Astrocyte of the hippocampus (primary cell): ENCODE measurements around the gene REL.
"Not testable (repeated sequence)": the region's sequence is repeated elsewhere in the genome, so short reads cannot be mapped to it uniquely, and the experiment has no call there.

Experiments
- DNase-seq: peaks from one replicate; pipeline ENCODE4 v3.0.0; 2011; ENCODE audit warnings: low read depth, low spot score

Gene REL

DNA sequence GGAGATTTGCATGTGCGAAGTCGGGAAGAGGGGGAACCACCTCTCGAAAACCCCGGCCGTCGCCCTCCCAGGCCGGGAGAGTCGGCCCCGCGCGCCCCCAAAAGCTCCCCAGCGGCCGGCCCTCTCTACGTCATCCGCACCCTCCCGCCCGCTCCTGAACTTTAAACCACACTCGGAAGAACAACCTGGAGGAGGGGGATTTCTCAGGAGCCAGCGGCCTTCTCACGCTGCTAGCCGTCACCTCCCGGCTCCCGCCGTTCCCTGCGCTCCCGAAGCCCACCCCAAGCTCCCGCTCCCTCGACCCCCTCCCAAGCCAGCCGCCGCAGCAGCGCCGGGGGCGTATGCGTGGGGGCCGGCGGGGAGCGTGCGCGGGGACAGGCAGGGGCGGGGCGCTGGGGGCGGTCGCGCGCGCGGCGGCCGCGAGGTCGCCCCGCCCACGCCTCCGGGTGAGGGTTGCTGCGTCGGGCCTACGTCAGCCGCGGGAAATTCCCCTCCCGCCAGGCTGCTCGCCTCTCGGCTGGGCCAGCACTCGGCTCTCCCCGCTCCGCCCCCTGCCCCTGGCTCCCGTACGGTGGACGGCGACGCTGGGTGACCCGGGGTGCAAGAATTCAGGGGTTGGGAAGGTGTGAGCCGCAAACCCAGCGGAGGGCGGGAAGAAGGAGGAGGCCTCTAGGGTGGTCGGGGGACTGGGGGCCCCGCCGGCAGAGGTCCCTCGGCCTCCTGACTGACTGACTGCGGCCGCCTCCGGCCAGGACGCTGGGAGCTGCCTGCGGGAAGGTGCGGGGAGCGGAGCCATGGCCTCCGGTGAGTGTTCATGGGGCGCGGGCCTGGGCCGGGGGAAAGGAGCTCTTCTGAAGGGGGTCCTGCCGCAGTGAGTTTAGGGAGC is at the start of gene REL:
Gene REL, plus strand, starts transcription at position 528 of the 886 bp plus-strand sequence. Its CDS starts 267 bp downstream, at position 795.
- DNase-seq = peak; percentile 98

DNA sequence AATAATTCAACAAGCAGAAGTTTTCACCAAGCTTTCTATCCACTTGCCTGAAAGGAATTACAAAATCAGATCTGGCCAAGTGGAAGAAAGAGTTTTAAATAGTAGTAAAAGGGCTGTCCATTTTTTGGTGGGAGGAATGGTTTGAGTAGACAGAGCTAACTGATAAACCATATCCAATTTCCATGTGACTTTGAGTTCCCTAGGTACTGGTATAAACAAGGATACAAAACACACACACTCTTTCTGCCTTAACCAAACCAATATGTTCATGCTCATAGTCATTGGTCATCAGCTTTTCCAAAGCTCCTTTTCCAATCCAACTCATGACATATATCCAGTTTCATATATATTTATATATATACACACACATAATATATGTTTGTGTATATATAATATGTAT is 49.5 kb upstream of the REL start:
- no peak for DNase-seq

DNA sequence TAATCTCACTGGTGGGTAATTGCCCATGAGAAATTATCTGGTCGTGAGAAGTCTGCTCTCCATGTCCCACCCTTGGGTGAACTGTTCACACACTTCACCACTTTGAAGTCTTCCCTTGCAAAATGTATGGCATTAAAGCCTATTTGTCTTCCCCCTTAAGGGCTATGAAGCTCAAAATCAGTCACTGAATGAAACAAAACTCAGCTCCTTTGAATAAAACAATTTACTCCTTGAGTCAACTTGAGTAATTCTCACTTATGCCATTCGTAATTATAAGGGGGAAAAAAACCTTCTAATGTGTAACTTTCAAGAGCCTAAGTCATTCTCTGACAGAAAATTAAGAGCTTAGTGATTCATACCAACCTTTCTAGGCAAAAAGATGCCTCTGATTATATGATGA is 48.8 kb upstream of the REL start:
- DNase-seq = no peak

DNA sequence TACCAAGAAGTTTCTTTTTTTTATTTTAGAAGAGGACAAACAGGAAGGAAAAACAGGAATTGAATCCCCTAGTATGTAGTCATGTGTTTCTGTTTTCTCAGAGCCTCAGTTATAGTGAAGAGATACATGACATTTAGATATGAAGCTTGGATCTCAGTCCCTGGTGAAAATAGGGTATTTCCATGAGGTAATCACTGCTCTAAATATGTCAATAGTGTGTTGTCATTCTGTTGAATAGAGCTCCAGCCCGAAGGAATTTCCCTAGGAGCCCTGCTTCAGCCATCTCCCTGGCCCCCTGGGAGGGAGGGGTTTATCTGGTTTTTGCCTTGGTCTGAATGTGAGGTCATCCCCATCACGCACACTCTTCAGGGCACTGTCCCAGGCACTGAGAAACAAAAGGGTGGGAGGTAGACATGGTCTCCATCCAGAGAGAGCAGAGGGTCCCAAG is 47.1 kb upstream of the REL start:
- DNase-seq = no peak

DNA sequence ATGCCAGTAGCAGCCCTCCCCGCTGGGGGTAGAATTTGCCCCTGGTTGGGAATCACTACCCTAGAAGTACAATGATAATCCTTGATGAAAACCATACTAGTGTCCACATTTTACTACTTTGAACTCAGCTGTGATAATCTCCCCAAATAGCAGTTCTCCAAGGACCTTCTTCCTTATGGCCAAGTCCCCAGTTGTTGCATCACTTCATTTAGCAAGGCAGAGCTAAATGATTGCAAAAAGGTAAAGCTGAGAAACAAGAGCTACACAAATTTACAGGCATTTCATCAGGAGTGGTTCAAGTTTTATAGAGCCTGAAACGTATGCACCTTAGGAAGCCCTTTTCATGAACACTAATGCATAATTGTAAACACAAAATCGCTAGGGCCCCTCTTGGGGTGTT is 44.9 kb upstream of the REL start:
- DNase-seq = no peak

DNA sequence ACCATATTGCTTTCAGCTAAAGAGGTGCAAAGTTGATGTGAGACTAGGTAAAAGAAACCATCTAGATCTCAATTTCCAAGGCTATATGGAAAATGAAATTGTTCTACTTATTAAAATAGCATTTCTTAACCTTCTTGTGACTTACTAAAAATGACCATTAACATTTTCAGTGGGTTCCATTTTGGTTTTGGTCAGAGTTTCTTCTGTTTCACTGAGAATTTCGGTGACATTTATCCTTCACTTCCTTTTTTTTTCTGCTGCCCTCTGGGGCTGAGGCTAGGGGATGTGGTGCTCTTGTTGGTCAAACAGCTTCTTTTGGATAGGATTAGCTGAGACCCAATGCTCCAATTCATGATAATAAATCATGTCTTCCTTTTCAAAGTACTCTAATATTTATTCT is 44.3 kb upstream of the REL start:
- no peak for DNase-seq

DNA sequence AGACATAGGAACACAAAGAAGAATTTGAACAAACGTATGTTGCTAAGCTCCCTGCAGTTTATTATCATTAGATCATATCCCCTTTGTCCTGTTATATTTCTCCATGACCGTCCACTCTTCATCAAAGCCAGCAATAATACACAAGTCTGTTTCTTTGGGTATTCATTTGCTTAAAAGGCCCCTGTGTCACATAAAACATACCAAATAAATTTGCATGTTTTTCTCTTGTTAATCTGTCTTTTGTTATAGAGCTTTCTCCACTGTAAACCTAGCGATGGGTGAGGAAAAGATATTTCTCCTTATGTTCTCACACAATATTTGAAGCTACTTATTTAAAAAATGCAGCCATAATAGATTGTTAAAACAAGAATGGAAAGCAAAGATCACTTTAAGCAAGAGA is 42.9 kb upstream of the REL start:
- no peak for DNase-seq

DNA sequence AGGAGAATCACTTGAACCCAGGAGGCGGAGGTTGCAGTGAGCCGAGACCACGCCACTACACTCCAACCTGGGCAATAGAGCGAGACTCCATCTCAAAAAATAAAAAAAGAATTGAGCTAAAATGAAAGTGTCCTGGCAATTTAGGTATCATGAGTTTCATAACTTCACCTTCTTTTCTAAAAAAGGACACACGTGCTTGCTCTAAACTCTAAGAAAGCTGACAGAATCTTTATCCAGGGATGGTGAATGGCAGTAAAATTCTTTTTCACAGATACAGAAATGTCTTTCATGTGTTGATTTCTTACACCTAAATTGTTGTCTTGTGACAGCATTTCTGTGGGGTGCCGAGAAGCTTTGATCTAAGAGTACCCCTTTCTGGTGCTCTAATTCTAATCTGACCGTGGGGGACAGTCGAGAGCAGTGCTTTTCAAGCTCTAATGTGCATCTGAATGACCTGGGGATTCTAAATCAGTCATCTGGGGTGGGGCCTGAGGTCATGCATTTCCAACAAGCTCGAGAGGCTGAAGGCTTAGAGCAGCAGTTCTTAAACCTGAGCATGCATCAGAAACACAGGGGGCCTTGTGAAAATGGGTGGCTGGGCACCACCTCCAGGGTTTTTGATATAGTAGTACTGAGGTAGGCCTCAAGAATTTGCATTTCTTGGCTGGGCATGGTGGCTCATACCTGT is 42.1 kb upstream of the REL start:
- no peak for DNase-seq

DNA sequence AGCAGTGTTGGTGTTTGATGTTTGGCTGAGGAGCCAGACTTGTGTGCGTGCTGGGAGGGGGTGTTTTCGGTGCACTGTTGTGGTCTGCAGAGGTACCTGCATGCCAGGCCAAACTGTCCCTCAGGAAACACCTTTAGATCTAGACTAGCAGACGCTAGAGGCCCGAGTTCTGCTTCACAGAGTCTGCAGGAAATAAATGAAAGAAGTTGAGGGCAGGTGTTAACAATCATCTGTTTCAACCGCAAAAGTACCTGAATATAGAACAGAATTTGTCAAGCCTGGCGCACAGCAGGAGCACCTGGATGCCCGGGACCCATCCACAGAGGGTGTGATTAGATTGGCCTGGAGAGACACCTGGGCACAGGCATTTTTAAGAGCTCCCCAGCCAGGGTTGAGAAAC is 40.5 kb upstream of the REL start:
- no peak for DNase-seq

DNA sequence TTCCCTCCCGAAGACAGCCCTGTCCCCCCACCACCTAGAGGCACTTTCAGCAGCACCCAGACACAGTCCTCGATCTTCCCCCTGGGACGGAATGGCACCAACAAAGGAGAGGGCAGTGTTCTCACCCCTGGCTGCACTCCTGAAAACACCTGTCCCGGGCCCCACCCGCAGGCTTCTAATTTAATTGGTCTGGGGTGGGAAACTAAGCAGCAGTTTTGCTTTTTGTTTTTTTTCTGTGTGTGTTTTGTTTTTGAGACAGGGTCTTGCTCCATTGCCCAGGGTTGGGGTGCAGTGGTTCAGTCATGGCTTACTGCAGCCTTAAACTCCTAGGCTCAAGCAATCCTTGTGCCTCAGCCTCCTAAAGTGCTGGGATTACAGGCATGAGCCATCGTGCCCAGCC is 38.4 kb upstream of the REL start:
- no peak for DNase-seq

DNA sequence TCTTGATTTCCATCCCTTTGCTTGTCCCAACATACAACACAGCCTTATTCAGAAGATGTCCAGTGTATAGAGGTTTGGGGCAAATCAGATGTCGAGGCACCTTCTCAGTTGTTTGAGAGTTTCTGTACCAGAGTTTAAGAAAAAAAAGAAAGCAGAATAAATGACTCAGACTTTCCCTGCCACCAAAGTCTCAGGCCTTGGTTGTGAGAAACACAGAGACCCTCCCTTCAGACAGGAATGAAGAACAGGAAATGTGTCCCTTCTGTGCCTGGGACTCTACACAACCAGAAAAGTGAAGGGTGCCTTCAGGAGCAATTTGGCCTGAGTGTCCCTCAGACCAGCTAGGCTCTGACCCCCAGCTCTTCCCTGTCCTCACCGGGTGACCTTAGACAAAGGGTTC is 37.3 kb upstream of the REL start:
- no peak for DNase-seq

DNA sequence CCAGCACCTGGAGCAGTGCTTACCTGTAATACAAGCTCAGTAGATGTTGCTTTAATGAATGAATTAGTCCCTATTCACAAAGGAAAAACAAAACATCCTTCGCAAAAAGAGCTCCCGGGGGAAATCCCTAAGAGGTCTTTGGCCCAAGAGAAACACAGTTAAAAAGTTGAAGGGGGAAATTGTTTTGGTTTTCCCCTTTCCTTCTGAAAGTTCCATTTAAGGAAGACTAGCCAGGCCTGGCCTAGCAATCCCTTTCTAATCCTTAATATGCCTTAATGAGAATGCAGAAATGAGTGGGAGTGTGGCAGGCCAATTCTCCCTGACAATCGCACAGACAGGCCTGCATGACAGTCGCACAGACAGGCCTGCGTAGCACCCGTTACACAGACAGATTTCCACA is 33.5 kb upstream of the REL start:
- DNase-seq = no peak

DNA sequence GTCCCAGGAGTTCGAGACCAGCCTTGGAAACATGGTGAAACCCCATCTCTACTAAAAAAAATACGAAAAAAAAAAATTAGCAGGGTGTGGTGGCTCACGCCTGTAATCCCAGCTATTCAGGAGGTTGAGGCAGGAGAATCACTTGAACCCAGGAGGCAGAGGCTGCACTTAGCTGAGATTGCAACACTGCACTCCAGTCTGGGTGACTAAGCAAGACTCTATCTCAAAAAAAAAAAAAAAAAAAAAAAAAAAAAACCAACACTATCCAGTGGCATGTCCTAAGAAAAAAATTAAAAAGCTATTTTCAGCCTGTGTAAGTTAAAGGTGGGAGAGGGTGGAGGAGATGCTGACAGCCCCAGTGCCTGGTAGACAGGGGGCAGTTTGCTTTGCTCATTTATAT is 32.2 kb upstream of the REL start:
- no peak for DNase-seq

DNA sequence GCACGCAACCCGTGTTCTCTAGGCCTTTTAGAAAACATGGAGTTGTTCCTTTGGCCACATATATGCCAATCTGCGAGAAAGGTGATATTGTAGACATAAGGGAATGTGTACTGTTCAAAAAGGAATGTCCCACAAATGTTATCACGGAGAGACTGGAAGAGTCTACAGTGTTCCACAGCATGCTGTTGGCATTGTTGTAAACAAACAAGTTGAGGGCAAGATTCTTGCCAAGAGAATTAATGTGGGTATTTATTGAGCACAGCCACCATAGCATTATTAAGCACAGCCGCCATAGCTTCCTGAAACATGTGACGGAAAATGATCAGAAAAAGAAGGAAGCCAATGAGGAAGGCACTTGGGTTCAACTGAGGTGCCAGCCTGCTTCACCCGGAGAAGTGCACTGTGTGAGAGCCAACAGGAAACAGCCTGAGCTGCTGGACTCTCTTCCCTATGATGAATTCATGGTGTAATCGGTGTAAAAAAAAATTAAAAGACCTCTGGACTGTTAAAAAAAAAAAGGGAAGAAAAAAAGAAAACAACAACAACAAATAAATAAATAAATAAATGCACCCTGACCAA is 29.0 kb upstream of the REL start:
- DNase-seq = no peak

DNA sequence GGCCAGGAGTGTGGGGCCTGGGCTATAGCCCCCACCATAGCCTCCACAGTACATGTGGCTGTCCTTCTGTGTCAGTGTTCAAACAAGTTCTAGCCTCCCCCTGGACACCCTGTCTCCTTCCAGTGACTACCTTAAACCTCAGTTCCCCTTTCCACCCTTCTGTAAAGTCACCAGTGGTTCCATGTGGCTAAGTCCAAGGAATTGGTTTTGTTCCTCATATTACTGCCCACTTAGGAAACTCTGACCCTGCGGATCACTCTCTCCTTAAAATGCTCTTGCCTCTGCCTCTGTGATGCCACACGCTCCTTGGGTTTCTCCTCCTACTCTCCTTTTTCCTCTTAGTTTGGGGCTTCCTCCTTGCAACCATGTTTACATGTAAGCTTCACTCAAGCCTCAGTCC is 27.8 kb upstream of the REL start:
- DNase-seq = no peak

DNA sequence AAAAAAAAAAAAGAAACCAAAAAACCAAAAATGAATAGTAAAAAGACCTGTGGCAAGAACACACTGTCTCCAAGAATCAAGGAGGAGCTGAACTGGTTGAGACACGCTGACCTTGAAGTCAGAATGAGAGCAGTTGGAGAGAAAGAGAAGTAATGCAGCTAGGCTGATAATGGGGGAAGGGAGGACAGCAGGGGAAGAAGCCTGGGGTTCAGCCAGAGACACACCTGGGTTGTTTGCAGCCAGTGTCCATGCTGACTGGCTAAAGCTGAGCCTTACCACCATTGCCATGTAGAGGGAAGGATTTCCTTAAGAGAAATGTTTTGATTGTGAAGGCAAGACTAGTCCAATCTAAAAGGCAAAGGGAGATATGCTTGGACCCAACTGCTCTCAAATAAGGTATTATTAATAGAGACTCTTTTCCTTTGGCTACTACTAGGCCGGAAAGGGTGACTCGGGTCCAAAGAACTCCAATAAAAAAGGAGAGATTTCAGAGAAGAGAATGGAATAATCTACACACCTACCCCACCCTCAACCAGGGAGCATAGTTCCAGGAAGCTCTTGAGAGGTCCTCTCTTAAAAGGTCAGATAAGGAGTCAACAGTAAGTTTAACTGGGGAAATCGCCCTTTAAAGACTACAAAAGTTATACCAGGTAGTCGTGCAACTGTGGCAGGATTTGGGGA is 25.2 kb upstream of the REL start:
- no peak for DNase-seq

DNA sequence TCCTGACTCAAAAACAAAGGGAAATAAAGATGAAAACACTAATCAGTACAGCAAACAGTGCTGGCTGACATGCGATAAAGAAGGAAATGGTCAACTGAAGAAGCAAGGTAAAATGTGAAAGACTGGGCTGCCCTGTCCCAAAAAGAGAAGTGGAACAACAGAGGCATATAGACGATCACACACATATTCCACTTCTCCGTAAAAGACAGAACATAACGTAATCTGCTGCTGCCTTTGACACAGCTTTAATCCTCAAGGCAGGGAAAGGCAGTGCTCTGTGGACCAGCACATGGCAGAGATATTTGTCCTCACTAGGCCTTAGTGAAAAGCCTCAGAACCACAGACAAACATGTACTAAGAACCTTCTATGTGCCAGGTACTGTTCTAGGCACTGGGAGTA is 24.3 kb upstream of the REL start:
- DNase-seq = no peak

DNA sequence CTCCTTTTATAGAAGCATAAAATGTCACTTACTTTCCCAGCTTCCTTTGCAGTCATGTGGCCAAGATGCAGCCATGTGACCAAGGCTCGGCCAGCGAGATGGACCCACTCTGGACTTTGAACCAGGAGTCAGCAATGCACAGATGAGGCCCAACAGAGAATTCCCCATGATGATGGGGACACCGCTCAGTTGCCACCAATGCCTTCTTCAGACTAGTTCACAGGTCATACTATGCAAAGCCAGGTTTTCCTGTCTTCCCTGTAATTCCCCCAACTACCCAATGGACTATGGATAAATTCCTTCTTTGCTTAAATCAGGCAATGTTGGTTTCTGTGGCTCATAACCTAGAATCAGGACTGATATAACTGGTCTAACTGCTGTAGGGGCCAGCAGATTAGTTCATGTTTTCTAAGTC is 22.5 kb upstream of the REL start:
- DNase-seq = no peak

DNA sequence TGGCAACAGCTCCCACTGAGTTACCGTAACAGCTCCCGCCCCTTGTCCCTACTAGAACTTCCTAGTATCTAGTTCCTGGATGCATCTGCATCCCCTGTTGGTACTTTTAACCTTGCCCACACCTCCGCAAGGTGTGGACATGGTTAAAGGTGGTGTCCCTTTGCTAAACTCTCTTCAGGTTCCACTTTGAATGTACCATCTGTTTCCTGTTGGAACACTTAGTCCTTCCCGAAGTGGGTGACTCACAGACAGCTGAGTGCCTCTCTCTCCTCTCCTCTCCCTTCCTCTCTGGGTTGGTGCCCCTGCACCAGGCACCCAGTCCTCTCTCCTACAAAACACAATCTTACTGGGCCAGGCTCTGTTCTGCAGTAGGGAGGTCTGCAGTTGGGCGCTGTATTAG is 19.6 kb upstream of the REL start:
- no peak for DNase-seq

DNA sequence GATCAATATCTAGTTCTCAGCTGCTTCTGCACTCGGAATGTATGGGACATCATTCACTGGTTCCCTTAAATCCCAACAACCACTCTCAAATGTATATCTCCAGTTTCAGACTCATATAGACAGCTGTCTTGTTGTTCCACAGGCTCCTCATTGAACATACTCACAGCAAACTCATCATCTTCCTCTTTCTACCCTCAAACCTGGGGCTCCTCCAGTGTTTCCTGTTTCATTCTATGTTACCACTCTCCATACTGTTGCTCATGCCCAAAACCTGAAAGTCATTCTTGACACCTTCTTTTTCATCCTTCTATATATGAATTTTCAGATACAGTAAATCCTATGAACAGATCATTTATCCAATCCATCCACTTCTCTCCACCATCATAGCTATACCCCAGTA is 18.7 kb upstream of the REL start:
- no peak for DNase-seq

DNA sequence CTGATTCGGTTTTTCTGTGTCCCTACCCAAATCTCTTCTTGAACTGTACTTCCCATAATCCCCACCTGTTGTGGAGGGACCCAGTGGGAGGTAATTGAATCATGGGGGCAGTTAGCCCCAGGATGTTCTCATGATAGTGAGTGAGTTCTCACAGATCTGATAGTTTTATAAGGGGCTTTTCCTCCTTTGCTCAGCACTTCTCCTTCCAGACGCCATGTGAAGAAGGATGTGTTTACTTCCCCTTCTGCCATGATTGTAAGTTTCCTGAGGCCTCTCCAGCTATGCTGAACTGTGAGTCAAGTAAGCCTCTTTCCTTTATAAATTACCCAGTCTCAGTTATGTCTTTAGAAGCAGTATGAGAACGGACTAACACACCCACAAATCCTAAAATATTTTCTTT is 16.0 kb upstream of the REL start:
- not testable (repeated sequence) for DNase-seq

DNA sequence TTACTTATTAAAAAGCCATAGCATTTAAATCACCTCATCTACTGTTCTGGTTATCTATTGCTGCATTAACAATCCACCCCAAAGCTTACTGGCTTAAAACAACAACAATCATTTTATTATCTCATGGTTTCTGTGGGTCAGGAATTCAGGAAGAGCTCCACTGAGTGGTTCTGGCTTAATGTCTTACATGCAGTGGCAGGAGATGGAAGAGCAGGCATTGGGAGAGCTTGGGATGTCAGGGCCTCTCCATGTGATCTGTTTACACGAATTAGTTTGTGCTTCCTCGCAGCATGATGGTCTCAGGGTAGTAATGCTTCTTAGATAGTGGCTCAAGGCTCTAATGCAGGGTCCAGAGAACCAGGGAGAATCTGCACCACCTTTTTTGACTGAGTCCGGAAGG is 14.4 kb upstream of the REL start:
- no peak for DNase-seq
